Uterus (tissue), 2 donors: ENCODE results near the gene NACC2.

Experiments
- CTCF ChIP-seq, 4 experiments: fragments of 200-600 bp in 2 of 4; fragments of 450-650 bp in 2 of 4; sonication (generic) in 2 of 4; IDR thresholded peaks; one replicate each; pipeline ENCODE4 v1.5.1; 2016 to 2019; ENCODE audit warnings: antibody characterized with exemption in 4 of 4, mild to moderate bottlenecking in 2 of 4, moderate library complexity in 1 of 4
- POLR2A ChIP-seq, 2 donors: fragments of 450-650 bp; IDR thresholded peaks; one replicate each; pipeline ENCODE4 v1.6.1; 2016; ENCODE audit warnings: antibody characterized with exemption in 2 of 2, mild to moderate bottlenecking in 1 of 2, moderate library complexity in 1 of 2

- no peak for TF ChIP-seq CTCF (IDR thresholded peaks at IDR 0.05)
- TF ChIP-seq POLR2A (IDR thresholded peaks at IDR 0.05): no peak
These were observed 16.1 kb upstream of the NACC2 start for GRCh38 chr9:136111190-136111589.
